Coronary artery (tissue), 2 donors: ENCODE data around the gene EMID1.

ENCODE experiments used
- DNase-seq: peaks from one replicate; pipeline ENCODE4 v3.0.0-alpha.2; 2017; ENCODE audit warnings: low spot score
- H3K27ac ChIP-seq, 2 donors: fragments of 200-600 bp; sonication (generic); one replicate each; pipeline ENCODE4 v1.5.1; 2016 to 2019
- H3K4me3 ChIP-seq: fragments of 200-600 bp; sonication (generic); 2 replicates; pipeline ENCODE4 v1.5.1; 2016; ENCODE audit warnings: mild to moderate bottlenecking, moderate library complexity
- TF ChIP-seq, protein P1 (sequence below): fragments of 200-600 bp; sonication (generic); IDR thresholded peaks from one replicate; pipeline ENCODE4 v1.5.1; 2019; ENCODE audit warnings: antibody characterized with exemption

Gene EMID1

DNA sequence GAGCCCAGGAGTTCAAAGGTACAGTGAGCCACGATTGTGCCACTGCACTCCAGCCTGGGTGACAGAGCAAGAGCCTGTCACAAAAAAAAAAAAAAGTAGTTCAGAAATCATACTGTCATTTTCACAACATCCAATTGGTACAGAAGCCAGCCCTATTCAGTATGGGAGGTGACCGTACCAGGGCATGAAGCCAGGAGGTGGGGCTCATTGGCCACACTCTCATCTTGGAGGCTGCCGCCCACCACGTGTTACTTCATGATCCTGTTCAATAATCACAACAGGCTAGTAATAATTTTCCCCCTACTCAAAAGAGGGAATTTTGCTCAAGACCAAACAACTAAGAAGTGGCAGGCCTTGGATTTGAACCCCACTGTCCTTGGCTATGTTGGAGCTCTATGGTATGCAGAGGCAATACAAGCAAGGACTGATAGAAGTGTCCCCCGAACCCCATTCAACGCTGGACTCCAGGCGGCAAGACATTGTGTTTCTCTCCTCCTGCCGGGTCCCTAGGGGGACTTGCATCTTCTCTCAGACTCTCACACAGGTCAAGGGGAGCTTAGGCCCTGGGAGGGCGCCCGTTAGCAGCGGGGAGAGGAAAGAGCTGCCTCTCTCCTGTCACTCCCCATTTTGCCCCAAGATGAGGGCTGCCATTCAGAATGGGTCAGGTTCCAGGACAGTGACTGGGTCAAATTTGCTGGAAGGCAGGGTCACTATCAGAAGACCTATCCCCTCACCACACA, 40.2 kb upstream of the EMID1 start:
- Histone ChIP-seq H3K27ac (no peak overlapping the region), H3K4me3 (no peak overlapping the region)
- DNase-seq = peak; percentile 35
- TF ChIP-seq, protein P1, sequence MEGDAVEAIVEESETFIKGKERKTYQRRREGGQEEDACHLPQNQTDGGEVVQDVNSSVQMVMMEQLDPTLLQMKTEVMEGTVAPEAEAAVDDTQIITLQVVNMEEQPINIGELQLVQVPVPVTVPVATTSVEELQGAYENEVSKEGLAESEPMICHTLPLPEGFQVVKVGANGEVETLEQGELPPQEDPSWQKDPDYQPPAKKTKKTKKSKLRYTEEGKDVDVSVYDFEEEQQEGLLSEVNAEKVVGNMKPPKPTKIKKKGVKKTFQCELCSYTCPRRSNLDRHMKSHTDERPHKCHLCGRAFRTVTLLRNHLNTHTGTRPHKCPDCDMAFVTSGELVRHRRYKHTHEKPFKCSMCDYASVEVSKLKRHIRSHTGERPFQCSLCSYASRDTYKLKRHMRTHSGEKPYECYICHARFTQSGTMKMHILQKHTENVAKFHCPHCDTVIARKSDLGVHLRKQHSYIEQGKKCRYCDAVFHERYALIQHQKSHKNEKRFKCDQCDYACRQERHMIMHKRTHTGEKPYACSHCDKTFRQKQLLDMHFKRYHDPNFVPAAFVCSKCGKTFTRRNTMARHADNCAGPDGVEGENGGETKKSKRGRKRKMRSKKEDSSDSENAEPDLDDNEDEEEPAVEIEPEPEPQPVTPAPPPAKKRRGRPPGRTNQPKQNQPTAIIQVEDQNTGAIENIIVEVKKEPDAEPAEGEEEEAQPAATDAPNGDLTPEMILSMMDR = no peak

DNA sequence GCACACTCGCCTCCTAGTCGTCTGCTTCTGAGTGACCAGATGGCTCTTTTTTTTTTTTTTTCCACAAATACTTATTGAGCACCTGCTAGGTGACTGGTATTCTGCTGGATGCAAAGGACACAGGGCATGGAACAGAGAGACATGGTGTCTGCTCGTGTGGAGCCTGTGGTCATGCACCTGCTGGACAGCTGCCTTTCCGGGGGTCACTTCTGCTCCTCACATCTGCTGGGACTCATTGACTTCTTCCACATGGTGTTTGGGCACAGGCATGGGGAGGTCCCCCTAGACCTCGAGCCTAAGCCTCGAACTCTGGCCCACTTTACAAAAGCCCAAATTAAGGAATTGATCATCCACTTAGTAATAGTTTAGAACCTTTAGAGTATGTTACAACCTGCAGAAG, 39.5 kb upstream of the EMID1 start:
- DNase-seq = peak; percentile 19
- Histone ChIP-seq H3K4me3 (no peak overlapping the region), H3K27ac (no peak overlapping the region)
- TF ChIP-seq, protein P1 = no peak

DNA sequence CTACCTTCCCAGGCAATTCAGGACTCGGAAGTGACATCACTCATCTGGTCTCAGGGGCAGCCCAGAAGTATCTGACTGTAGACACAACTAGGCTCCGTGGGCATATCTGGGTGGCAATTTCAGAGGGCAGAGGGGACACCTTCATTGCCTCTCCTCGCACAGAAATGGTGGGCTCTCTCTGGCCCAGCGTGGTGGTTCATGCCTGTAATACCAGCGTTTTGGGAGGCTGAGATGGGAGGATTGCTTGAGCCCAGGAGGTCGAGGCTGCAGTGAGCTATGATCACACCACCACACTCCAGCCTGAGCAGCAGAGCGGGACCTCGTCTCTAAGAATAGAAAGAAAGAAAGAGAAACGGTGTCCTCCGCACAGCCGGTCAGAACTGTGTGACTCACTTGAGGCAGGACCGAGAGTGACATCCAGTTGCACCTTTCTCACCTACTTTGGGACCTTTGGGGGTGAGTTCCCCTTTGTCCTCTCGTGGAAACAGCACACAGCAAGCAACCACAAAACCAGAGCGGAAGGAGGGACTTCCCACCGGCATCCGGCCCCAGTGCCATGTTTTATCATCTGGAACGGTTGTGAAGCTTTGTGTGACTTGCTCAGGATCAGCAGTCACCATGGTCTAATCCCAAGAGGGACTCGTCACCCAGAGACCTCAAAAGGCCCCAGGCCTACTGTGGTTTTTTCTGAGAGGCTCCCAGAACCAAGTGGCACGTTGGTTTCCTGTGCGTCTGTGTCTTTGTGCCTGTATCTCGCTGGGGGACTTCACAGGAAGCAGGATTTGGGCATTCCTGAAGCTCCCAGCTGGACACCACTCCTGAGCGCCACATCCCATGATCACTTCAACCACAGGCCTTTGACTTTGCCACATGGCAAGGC, 38.4 kb upstream of the EMID1 start:
- TF ChIP-seq, protein P1 = no peak
- Histone ChIP-seq H3K4me3 (no peak overlapping the region), H3K27ac (no peak overlapping the region)
- DNase-seq = peak; percentile 62

DNA sequence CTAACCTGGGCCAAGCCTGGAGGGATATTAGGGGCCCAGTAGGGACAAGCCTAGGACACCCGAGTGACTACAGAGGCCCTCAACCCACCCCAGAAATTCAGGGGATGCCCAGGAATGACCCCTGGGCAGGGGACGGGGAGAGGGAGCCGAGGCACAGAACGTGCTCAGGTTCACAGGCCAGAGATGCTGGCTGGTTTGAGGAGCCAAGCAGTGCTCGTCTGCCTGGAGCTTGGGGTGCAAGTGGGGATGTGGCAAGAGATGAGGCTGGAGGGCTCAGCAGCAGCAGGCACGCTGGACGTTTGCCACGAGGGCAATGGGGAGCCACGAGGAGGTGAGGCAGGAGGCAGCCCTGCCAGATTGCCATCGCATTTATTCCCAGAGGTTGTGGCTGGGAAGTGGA, 34.0 kb upstream of the EMID1 start:
- TF ChIP-seq, protein P1 = no peak
- no peak overlapping the region for H3K4me3 ChIP-seq
- no peak overlapping the region for H3K27ac ChIP-seq
- DNase-seq = no peak

DNA sequence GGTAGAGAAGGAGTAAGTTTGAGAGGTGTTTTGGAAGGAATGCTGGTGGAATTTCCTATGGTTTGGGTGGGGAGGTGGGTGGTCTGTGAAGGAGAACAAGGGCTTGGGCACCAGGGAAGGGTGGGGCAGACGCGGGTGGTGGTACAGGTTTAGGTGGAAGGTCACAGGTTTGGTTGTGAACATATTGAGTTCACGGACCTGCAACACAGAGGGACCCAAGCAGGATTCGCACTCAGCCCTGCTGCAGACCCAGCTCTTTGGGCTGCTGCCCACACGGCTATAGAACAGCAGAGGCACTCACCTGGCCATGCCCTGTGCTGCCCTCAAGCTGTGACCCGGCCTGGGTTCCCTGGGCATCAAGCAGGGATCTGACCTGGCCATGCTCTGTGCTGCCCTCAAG, 33.5 kb upstream of the EMID1 start:
- peak; percentile 57 for DNase-seq
- no peak overlapping the region for H3K4me3 ChIP-seq
- H3K27ac ChIP-seq = no peak overlapping the region
- TF ChIP-seq, protein P1 = no peak

DNA sequence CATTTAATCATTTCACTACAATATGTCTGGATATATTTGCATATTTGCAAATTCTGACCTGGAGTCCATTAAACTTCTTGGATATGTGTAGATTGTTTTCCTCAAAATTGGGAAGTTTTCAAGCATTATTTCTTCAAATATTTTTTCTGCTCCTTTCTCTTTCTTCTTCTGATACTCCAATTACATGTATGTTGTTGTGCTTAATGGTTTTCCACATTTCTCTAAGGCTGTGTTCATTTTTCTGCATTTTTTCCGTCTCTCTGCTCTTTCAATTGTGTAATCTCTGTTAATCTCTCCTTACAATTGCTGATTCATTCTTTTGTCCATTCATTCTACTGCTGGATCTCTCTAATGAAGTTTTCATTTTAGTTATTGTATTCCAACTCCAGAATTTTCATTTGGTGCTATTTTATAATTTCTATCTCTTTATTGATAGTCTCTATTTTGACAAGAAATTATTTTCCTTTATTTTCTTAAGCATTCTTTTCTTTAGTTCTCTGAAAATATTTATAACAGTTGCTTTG, 30.3 kb upstream of the EMID1 start:
- Histone ChIP-seq H3K27ac (no peak overlapping the region), H3K4me3 (no peak overlapping the region)
- TF ChIP-seq, protein P1 = no peak
- DNase-seq = no peak
